Neural cell (in vitro differentiated cells): Measurements from ENCODE around the gene PCYT2.

Experiments
- CTCF ChIP-seq: fragments of 450-650 bp; IDR thresholded peaks from 2 replicates; pipeline ENCODE4 v1.5.1; 2014; ENCODE audit warnings: antibody characterized with exemption, mild to moderate bottlenecking, moderate library complexity; ENCODE audit not compliant: poor library complexity, severe bottlenecking
- POLR2AphosphoS5 ChIP-seq: IDR thresholded peaks from 2 replicates; pipeline ENCODE4 v1.6.1; 2012
- TAF1 ChIP-seq: IDR thresholded peaks from 2 replicates; pipeline ENCODE4 v1.6.1; 2012; ENCODE audit warnings: low read depth

- TF ChIP-seq CTCF (no peak), TAF1 (no peak), POLR2AphosphoS5 (no peak)
These were observed 40.8 kb downstream of the PCYT2 start for GRCh38 chr17:81870131-81870980.
